ENCODE results near the gene ARL14.

DNA sequence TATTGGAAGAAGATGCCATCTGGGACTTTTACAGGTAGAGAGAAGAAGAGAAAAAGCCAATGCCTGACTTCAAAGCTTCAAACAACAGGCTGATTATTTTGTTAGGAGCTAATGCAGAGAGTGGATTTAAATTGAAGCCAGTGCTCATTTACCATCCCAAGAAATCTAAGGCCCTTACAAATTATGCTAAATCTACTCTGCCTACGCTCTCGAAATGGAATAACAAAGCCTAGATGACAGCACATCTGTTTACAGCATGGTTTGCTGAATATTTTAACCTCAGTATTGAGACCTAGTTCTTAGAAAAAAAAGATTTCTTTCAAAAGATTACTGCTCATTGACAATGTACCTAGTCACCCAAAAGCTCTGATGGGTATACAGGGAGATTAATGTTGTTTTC lies 16.2 kb downstream of the ARL14 start:
- TF ChIP-seq, protein P1, sequence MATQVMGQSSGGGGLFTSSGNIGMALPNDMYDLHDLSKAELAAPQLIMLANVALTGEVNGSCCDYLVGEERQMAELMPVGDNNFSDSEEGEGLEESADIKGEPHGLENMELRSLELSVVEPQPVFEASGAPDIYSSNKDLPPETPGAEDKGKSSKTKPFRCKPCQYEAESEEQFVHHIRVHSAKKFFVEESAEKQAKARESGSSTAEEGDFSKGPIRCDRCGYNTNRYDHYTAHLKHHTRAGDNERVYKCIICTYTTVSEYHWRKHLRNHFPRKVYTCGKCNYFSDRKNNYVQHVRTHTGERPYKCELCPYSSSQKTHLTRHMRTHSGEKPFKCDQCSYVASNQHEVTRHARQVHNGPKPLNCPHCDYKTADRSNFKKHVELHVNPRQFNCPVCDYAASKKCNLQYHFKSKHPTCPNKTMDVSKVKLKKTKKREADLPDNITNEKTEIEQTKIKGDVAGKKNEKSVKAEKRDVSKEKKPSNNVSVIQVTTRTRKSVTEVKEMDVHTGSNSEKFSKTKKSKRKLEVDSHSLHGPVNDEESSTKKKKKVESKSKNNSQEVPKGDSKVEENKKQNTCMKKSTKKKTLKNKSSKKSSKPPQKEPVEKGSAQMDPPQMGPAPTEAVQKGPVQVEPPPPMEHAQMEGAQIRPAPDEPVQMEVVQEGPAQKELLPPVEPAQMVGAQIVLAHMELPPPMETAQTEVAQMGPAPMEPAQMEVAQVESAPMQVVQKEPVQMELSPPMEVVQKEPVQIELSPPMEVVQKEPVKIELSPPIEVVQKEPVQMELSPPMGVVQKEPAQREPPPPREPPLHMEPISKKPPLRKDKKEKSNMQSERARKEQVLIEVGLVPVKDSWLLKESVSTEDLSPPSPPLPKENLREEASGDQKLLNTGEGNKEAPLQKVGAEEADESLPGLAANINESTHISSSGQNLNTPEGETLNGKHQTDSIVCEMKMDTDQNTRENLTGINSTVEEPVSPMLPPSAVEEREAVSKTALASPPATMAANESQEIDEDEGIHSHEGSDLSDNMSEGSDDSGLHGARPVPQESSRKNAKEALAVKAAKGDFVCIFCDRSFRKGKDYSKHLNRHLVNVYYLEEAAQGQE (IDR thresholded peaks at IDR 0.05; ENCODE audit: insufficient read depth in 1 of 2, low read depth in 2 of 2, low read length in 2 of 2), result no peak
- TF ChIP-seq TAF1 (IDR thresholded peaks at IDR 0.05; ENCODE audit: borderline replicate concordance, insufficient read depth, low read length), result no peak
- no peak for TF ChIP-seq POLR2AphosphoS5 (IDR thresholded peaks at IDR 0.05; ENCODE audit: low read depth, low read length)
- no peak for TF ChIP-seq SIN3A (IDR thresholded peaks at IDR 0.05; ENCODE audit: borderline replicate concordance, insufficient read depth, low read length)
